OCI-LY7 (cell line): ENCODE measurements around the gene PSAPL1.

Source experiments
- CTCF ChIP-seq: fragments of 200-600 bp; sonication (generic); conservative IDR thresholded peaks from 2 replicates; pipeline ENCODE4 v1.5.1; 2014; ENCODE audit warnings: mild to moderate bottlenecking, antibody characterized with exemption, low read length, moderate library complexity, mixed read lengths
- EZH2phosphoT487 ChIP-seq: fragments of 200-600 bp; sonication (generic); IDR thresholded peaks from 2 replicates; pipeline ENCODE4 v1.6.1; 2018; ENCODE audit warnings: low read depth, borderline replicate concordance, mild to moderate bottlenecking, mixed run types, antibody characterized with exemption, low read length, moderate library complexity, mixed read lengths

DNA sequence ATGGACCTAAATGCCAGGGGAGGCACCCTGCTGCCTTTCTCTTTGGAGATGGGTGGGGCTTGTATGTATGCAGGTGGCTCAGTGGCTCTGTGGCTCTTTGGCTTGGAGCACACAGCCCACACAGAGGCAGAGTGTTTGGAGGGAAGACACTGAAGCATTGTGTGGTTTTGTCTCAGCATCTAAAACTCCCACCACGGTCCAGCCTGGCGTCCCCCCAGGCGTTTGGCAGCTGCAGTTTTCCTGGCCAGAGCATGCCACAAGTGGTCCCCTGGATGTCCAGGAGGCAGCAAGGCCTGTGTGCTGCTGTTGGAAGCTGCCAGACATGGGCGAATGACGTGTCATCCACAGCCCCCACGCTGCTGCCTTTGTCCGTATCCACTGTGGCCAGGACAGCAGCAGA lies 32.2 kb upstream of the PSAPL1 start:
- no peak for TF ChIP-seq CTCF
- TF ChIP-seq EZH2phosphoT487: no peak
